Astrocyte of the spinal cord (primary cell): ENCODE results near the gene VSTM4.

Source experiments
- DNase-seq: peaks from one replicate; pipeline ENCODE4 v3.0.0; 2011; ENCODE audit warnings: low read depth, low spot score
- H3K4me3 ChIP-seq: 2 replicates; pipeline ENCODE4 v1.5.1; 2011; ENCODE audit warnings: low read depth, mild to moderate bottlenecking, low read length, moderate library complexity
- in situ Hi-C: cut with HindIII; loops from 2 replicates; pipeline ENCODE4 v1.10.0; 2017; ENCODE audit warnings: low sequenced_read_pairs
- TF ChIP-seq, protein P1 (sequence below): IDR thresholded peaks from 2 replicates; pipeline ENCODE4 v1.5.1; 2012; ENCODE audit warnings: low read depth, mild to moderate bottlenecking, low read length, inconsistent platforms

Gene VSTM4

DNA sequence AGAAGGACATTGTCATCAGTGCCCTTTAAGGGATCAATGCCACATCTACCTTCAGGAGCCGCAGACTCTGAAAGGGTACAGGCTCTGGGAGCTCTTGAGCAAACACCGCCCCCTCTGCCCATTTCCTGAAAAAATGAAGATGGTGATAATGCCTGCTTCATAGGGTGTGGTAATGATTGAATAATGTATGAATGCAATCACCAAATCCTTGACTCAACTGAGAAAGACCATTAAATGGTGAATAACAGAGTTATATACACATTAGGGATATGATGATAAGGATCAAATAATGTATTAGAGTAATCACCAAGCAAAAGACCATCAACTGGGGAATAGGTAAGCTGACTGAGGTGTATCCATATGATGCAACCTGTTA lies 17.0 kb upstream of the VSTM4 start:
- H3K4me3 ChIP-seq, result no peak overlapping the region
- TF ChIP-seq, protein P1, sequence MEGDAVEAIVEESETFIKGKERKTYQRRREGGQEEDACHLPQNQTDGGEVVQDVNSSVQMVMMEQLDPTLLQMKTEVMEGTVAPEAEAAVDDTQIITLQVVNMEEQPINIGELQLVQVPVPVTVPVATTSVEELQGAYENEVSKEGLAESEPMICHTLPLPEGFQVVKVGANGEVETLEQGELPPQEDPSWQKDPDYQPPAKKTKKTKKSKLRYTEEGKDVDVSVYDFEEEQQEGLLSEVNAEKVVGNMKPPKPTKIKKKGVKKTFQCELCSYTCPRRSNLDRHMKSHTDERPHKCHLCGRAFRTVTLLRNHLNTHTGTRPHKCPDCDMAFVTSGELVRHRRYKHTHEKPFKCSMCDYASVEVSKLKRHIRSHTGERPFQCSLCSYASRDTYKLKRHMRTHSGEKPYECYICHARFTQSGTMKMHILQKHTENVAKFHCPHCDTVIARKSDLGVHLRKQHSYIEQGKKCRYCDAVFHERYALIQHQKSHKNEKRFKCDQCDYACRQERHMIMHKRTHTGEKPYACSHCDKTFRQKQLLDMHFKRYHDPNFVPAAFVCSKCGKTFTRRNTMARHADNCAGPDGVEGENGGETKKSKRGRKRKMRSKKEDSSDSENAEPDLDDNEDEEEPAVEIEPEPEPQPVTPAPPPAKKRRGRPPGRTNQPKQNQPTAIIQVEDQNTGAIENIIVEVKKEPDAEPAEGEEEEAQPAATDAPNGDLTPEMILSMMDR, result no peak
- in situ Hi-C loops, result no loop called here
- no peak for DNase-seq

DNA sequence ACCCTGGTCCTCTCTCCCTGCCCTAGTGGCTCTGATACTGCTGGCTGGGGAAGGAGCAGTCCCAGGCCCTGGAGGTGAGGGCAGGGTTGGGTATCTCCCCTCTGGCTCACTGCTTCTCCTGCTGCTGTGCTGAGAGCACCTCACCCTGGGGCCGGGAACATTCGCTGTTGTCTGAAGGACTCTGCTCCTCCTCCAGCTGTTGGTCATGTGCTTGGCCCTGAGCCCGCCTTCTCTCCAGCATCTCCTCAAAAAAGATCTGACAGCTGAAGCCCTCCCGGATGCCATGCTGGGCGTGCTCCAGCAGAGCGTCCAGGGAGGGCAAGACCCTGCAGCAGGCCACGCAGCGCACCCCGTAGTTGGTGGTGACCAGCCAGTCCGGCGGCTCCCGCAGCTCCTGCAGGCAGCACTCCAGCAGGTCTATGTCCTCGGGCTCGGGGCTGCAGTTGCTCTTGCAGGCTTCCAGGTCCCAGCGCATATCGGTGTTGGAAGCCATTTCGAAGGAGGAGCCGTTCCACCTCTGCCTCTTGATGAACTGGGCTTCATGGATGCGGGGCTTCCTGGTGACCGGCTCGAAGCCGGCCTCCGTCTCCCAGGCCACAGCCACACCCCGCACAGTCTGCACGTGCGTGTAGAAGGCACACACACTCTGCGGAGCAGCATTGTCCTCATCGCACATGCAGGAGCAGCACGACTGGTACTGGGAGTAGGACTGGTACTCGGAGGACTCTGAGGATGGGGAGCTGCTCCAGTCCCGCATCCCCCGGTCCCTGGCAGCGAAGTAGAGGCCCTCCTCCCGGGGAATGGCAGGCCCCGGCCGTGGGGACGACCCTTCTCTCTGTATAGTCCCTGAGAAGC lies 16.4 kb upstream of the VSTM4 start:
- TF ChIP-seq, protein P1, result no peak
- no peak for DNase-seq
- in situ Hi-C loops, result no loop called here
- no peak overlapping the region for H3K4me3 ChIP-seq

- in situ Hi-C loops, result no loop called here
- TF ChIP-seq, protein P1, result no peak
- DNase-seq, result no peak
- no peak overlapping the region for H3K4me3 ChIP-seq
Observed at GRCh38 chr10:49129376-49129775, 14.1 kb upstream of the VSTM4 start.

- H3K4me3 ChIP-seq, result no peak overlapping the region
- no peak for DNase-seq
- in situ Hi-C loops, result no loop called here
- TF ChIP-seq, protein P1, result no peak
Observed at GRCh38 chr10:49128854-49129253, 13.5 kb upstream of the VSTM4 start.

- TF ChIP-seq, protein P1, result no peak
- no peak for DNase-seq
- H3K4me3 ChIP-seq, result no peak overlapping the region
- in situ Hi-C loops, result no loop called here
Observed at GRCh38 chr10:49123981-49124950, 8.9 kb upstream of the VSTM4 start.

- TF ChIP-seq, protein P1, result no peak
- no peak overlapping the region for H3K4me3 ChIP-seq
- in situ Hi-C loops, result no loop called here
- no peak for DNase-seq
Observed at GRCh38 chr10:49120911-49121310, 5.6 kb upstream of the VSTM4 start.
